ENCODE data around the gene OTOP3.

- TF ChIP-seq CTCF (IDR thresholded peaks at IDR 0.05) (no peak), POLR2A (IDR thresholded peaks at IDR 0.05) (no peak)
These were observed 3.8 kb downstream of the OTOP3 start for GRCh38 chr17:74939534-74939933.

All from esophagus squamous epithelium (tissue), 4 donors.